OCI-LY7 (cell line): ENCODE results near the gene F2R. TPM values are rescaled to one million over a fixed set of nuclear protein-coding genes. Genes with fewer than 3 reads are reported as not detected.

Experiments
- BruUV-seq: library from RNA; stranded (reverse); fragments of 400-500 nt; replicated peaks from 2 replicates; lab custom pipeline; 2021; lab: Mats Ljungman, UMichigan
- CTCF ChIA-PET: fragments of 300-600 bp; sonication (Branson Sonifier 250); formaldehyde crosslinking; loops from one replicate; lab custom pipeline; 2022; ENCODE audit warnings: antibody characterized with exemption; ENCODE audit not compliant: unreplicated experiment; lab: Charles Lee
- POLR2A ChIA-PET: fragments of 300-600 bp; sonication (Branson Sonifier 250); formaldehyde crosslinking; loops from one replicate; lab custom pipeline; 2022; ENCODE audit warnings: antibody characterized with exemption; lab: Charles Lee
- DNase-seq: peaks from one replicate; pipeline ENCODE4 v3.0.0-alpha.2; 2015; ENCODE audit warnings: low spot score
- H2AFZ ChIP-seq: fragments of 200-600 bp; sonication (generic), shearing (Covaris generic); 2 replicates; pipeline ENCODE4 v1.6.1; 2014; ENCODE audit warnings: mild to moderate bottlenecking, antibody characterized with exemption, low read length, moderate library complexity
- H3K27ac ChIP-seq: fragments of 200-600 bp; sonication (generic); 2 replicates; pipeline ENCODE4 v1.5.1; 2014; ENCODE audit warnings: mixed run types, low read depth, mild to moderate bottlenecking, moderate library complexity, low read length, inconsistent platforms; ENCODE audit not compliant: poor library complexity, severe bottlenecking
- H3K36me3 ChIP-seq: fragments of 200-600 bp; sonication (generic); 2 replicates; pipeline ENCODE4 v1.6.1; 2014; ENCODE audit warnings: mild to moderate bottlenecking, antibody characterized with exemption, low read length, moderate library complexity, mixed read lengths; ENCODE audit not compliant: insufficient read depth
- H3K4me1 ChIP-seq: fragments of 200-600 bp; sonication (generic); 2 replicates; pipeline ENCODE4 v1.5.1; 2014; ENCODE audit warnings: mild to moderate bottlenecking, low read length; ENCODE audit not compliant: insufficient read depth, poor library complexity, severe bottlenecking
- H3K4me2 ChIP-seq: fragments of 200-600 bp; sonication (generic); 2 replicates; pipeline ENCODE4 v1.6.1; 2014; ENCODE audit warnings: mild to moderate bottlenecking, low read length
- H3K4me3 ChIP-seq: fragments of 200-600 bp; sonication (generic); 2 replicates; pipeline ENCODE4 v1.5.1; 2014; ENCODE audit warnings: mild to moderate bottlenecking, low read depth, low read length; ENCODE audit not compliant: poor library complexity, severe bottlenecking
- H3K79me2 ChIP-seq: fragments of 200-600 bp; sonication (generic); 2 replicates; pipeline ENCODE4 v1.6.1; 2016; ENCODE audit warnings: low read depth, mild to moderate bottlenecking, low read length, moderate library complexity, mixed read lengths; ENCODE audit not compliant: insufficient read depth
- H3K9me2 ChIP-seq: fragments of 200-600 bp; sonication (generic); 2 replicates; pipeline ENCODE4 v1.6.1; 2016; ENCODE audit warnings: mild to moderate bottlenecking, low read length, mixed read lengths; ENCODE audit not compliant: insufficient read depth
- H3K9me3 ChIP-seq: fragments of 200-600 bp; sonication (generic); 2 replicates; pipeline ENCODE4 v1.6.1; 2014; ENCODE audit warnings: mild to moderate bottlenecking, mixed run types, low read length, mixed read lengths
- H4K20me1 ChIP-seq: fragments of 200-600 bp; sonication (generic); 2 replicates; pipeline ENCODE4 v1.6.1; 2014; ENCODE audit warnings: mild to moderate bottlenecking, antibody characterized with exemption, low read length, moderate library complexity, mixed read lengths; ENCODE audit not compliant: insufficient read depth
- EZH2phosphoT487 ChIP-seq: fragments of 200-600 bp; sonication (generic); IDR thresholded peaks from 2 replicates; pipeline ENCODE4 v1.6.1; 2018; ENCODE audit warnings: low read depth, borderline replicate concordance, mild to moderate bottlenecking, mixed run types, antibody characterized with exemption, low read length, moderate library complexity, mixed read lengths
- intact Hi-C: fragments of 100-400 bp; cut with micrococcal nuclease; formaldehyde crosslinking; loops from one replicate; pipeline ENCODE4 v1.10.0; 2022; ENCODE audit not compliant: unreplicated experiment
- small RNA-seq: library from RNA; depleted of rRNA; stranded (forward); fragments of <200 nt; gene quantifications from one replicate; pipeline ENCODE3, GENCODE V24; 2014
- total RNA-seq, 2 experiments: library from RNA; depleted of rRNA in 1 of 2; stranded (reverse); fragments of >200 nt in 1 of 2; shearing (Covaris generic) in 1 of 2; gene quantifications; 2 replicates each; pipeline ENCODE4 v1.2.3, GENCODE V29; 2014 to 2022
- TF ChIP-seq, protein P1 (sequence below): fragments of 200-600 bp; sonication (generic); conservative IDR thresholded peaks from 2 replicates; pipeline ENCODE4 v1.5.1; 2014; ENCODE audit warnings: mild to moderate bottlenecking, antibody characterized with exemption, low read length, moderate library complexity, mixed read lengths

F2R gene
- total RNA-seq, 2 experiments from 2014 or later = 0.08 TPM; not detected in 1

DNA sequence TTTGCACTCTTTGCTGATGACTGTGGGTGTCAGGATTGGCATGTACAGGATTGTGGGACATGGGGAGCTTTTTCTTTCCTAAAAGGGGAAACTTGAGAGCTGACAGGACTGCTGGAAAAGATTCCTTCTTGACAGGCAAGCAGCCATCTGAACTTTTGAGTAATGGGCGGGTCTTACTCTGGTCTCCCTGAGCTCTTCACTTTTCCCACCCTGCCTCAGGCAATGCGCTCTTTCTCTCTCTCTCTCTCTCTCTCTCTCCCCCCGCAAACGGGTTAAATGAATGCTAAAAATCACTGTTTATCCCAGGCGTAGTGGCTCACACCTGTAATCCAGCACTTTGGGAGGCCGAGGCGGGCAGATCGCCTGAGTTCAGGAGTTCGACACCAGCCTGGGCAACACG lies 65.8 kb downstream of the F2R start:
- ChIA-PET CTCF (no interaction called here), POLR2A (no interaction called here)
- no peaks in the 10 kb centered on the region for H3K9me3 ChIP-seq
- H3K4me1 ChIP-seq = no peaks in the 10 kb centered on the region
- TF ChIP-seq EZH2phosphoT487 = no peak
- TF ChIP-seq, protein P1, sequence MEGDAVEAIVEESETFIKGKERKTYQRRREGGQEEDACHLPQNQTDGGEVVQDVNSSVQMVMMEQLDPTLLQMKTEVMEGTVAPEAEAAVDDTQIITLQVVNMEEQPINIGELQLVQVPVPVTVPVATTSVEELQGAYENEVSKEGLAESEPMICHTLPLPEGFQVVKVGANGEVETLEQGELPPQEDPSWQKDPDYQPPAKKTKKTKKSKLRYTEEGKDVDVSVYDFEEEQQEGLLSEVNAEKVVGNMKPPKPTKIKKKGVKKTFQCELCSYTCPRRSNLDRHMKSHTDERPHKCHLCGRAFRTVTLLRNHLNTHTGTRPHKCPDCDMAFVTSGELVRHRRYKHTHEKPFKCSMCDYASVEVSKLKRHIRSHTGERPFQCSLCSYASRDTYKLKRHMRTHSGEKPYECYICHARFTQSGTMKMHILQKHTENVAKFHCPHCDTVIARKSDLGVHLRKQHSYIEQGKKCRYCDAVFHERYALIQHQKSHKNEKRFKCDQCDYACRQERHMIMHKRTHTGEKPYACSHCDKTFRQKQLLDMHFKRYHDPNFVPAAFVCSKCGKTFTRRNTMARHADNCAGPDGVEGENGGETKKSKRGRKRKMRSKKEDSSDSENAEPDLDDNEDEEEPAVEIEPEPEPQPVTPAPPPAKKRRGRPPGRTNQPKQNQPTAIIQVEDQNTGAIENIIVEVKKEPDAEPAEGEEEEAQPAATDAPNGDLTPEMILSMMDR = no peak
- H4K20me1 ChIP-seq = no peaks in the 10 kb centered on the region
- H3K36me3 ChIP-seq = no peaks in the 10 kb centered on the region
- intact Hi-C loops = no loop called here
- H3K4me3 ChIP-seq = no peak overlapping the region
- H3K79me2 ChIP-seq = no peaks in the 10 kb centered on the region
- no peak overlapping the region for H3K27ac ChIP-seq
- no TSS peak for BruUV-seq
- no peak for DNase-seq
- no peak overlapping the region for H3K4me2 ChIP-seq
- H2AFZ ChIP-seq = no peak overlapping the region
- no peaks in the 10 kb centered on the region for H3K9me2 ChIP-seq

DNA sequence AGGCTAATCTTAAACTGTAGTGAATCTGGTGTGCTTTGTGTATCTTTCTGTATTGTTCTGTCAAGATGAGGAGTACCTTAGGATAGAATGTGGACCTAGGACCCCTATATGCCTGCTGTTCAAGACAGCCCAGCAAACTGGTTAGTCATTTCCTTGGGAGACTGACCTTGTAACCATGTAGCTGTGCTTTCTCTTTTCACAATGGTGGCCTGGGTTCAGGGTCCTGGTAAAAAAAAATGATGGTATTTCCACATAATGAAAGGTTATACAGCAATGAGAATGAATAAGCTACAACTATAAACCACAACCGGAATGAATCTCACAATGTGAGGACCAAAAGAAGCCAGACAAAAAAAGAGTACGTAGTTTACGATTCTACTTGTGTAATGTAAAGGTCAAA lies 66.5 kb downstream of the F2R start:
- H3K4me2 ChIP-seq = no peak overlapping the region
- POLR2A ChIA-PET = no interaction called here
- H2AFZ ChIP-seq = no peak overlapping the region
- H3K27ac ChIP-seq = no peak overlapping the region
- CTCF ChIA-PET = no interaction called here
- H3K4me1 ChIP-seq = no peaks in the 10 kb centered on the region
- H3K79me2 ChIP-seq = no peaks in the 10 kb centered on the region
- H4K20me1 ChIP-seq = no peaks in the 10 kb centered on the region
- H3K36me3 ChIP-seq = no peaks in the 10 kb centered on the region
- no TSS peak for BruUV-seq
- intact Hi-C loops = no loop called here
- no peaks in the 10 kb centered on the region for H3K9me2 ChIP-seq
- DNase-seq = no peak
- TF ChIP-seq EZH2phosphoT487 = no peak
- TF ChIP-seq, protein P1 = no peak
- no peaks in the 10 kb centered on the region for H3K9me3 ChIP-seq
- no peak overlapping the region for H3K4me3 ChIP-seq

Small RNA genes lying within 50 kb of the gene (small RNA-seq; reads per million reads assigned to genes)
- gene RF02154 (not detected), gene RF02155 (not detected)

Other genes starting within 250 kb of the F2R start
- 0.03 TPM in 1 of 2 replicates, not detected in the other for gene F2RL2, start 92.7 kb upstream of the F2R start, total RNA-seq (2014; rRNA removed; shearing (Covaris generic))
- gene F2RL2, start 92.7 kb upstream of the F2R start, total RNA-seq (2022) = not detected in 2 replicates
- gene F2RL1, start 102.9 kb downstream of the F2R start, total RNA-seq (2014; rRNA removed; shearing (Covaris generic)) = not detected in 2 replicates
- gene F2RL1, start 102.9 kb downstream of the F2R start, total RNA-seq (2022) = not detected in 2 replicates
- 42.2 and 51.1 TPM in 2 replicates for gene S100Z, start 133.9 kb downstream of the F2R start, total RNA-seq (2014; rRNA removed; shearing (Covaris generic))
- 66.6 and 76.6 TPM in 2 replicates for gene S100Z, start 133.9 kb downstream of the F2R start, total RNA-seq (2022)
- 38.5 and 40.3 TPM in 2 replicates for gene CRHBP, start 236.9 kb downstream of the F2R start, total RNA-seq (2014; rRNA removed; shearing (Covaris generic))
- 41.6 and 46.9 TPM in 2 replicates for gene CRHBP, start 236.9 kb downstream of the F2R start, total RNA-seq (2022)